K562 (cell line): ENCODE measurements around the gene FOXO3. TPM values are rescaled to one million over a fixed set of nuclear protein-coding genes. Genes with fewer than 3 reads are reported as not detected.

Source experiments
- ADNP ChIP-seq: fragments of 200-800 bp; sonication (Bioruptor generic); IDR thresholded peaks from 2 replicates; pipeline ENCODE4 v1.6.1; 2016; ENCODE audit warnings: missing genetic modification characterization, missing compliant biosample characterization
- CCAR2 ChIP-seq: fragments of 200-400 bp; formaldehyde crosslinking; IDR thresholded peaks from 2 replicates; pipeline ENCODE4 v1.6.1; 2017; ENCODE audit warnings: mild to moderate bottlenecking, low read depth, low read length
- CTBP1 ChIP-seq: fragments of 450-650 bp; IDR thresholded peaks from 2 replicates; pipeline ENCODE4 v1.6.1; 2016; ENCODE audit warnings: borderline replicate concordance
- RAD51 ChIP-seq: fragments of 450-650 bp; IDR thresholded peaks from 2 replicates; pipeline ENCODE4 v1.7.1; 2016; ENCODE audit warnings: low read depth, mild to moderate bottlenecking, borderline replicate concordance
- SAFB2 ChIP-seq: fragments of 200-400 bp; formaldehyde crosslinking; IDR thresholded peaks from 2 replicates; pipeline ENCODE4 v1.6.1; 2018; ENCODE audit warnings: borderline replicate concordance, low read length, low read depth, moderate library complexity; ENCODE audit not compliant: severe bottlenecking
- SMAD4 ChIP-seq: fragments of 250-450 bp; sonication (Bioruptor Pico); conservative IDR thresholded peaks from 2 replicates; pipeline ENCODE4 v1.8.0; 2021; ENCODE audit warnings: inconsistent platforms, mild to moderate bottlenecking, moderate library complexity
- TAL1 ChIP-seq: fragments of 450-650 bp; IDR thresholded peaks from 2 replicates; pipeline ENCODE4 v1.6.1; 2016; ENCODE audit warnings: mild to moderate bottlenecking
- polyA plus RNA-seq, 8 experiments: library from polyadenylated mRNA; depleted of rRNA in 4 of 8; stranded (reverse) in 5 of 8; unstranded in 3 of 8; fragments of >200 nt; fragmentation: Nextera tagmentation in 2 of 8; fragmentation: Illumina TruSeq in 1 of 8; extraction: Ambion mirVana in 2 of 8; extraction: Trizol in 1 of 8; gene quantifications; 2 replicates each; pipeline versions ENCODE4 v1.2.1 to v1.2.3, GENCODE V29; 2011 to 2014; ENCODE audit warnings: inconsistent platforms in 1 of 8, missing spikeins in 1 of 8
- total RNA-seq, 7 experiments: library from RNA; depleted of rRNA in 6 of 7; stranded (reverse); fragments of >200 nt in 6 of 7; fragmentation: Illumina TruSeq in 2 of 7; extraction: Trizol in 2 of 7; gene quantifications; 2 replicates each; pipeline versions ENCODE4 v1.2.1 to v1.2.3, GENCODE V29; 2011 to 2021; ENCODE audit warnings: low replicate concordance in 1 of 7
- TF ChIP-seq, protein P1 (sequence below): sonication (generic); formaldehyde crosslinking; IDR thresholded peaks from 2 replicates; pipeline ENCODE4 v1.8.1; 2023; ENCODE audit warnings: mild to moderate bottlenecking, missing genetic modification reagents
- TF ChIP-seq, protein P2 (sequence below): fragments of 450-650 bp; formaldehyde crosslinking; IDR thresholded peaks from 2 replicates; pipeline ENCODE4 v1.4.0; 2020; ENCODE audit warnings: mild to moderate bottlenecking, mixed read lengths
- TF ChIP-seq, protein P3 (sequence below): fragments of 250-450 bp; sonication (Bioruptor Pico); IDR thresholded peaks from 2 replicates; pipeline ENCODE4 v1.9.0; 2021; ENCODE audit warnings: mild to moderate bottlenecking, inconsistent platforms
- TF ChIP-seq, protein P4 (sequence below): sonication (generic); formaldehyde crosslinking; IDR thresholded peaks from 2 replicates; pipeline ENCODE4 v1.8.1; 2023; ENCODE audit warnings: mild to moderate bottlenecking, missing genetic modification reagents
- TF ChIP-seq, protein P5 (sequence below), 2 experiments: fragments of 450-650 bp; IDR thresholded peaks; 2 replicates each; pipeline ENCODE4 v1.6.1; 2018; ENCODE audit warnings: mild to moderate bottlenecking in 2 of 2, low read depth in 1 of 2; ENCODE audit not compliant: partially characterized antibody in 2 of 2

The FOXO3 gene
- total and polyA plus RNA-seq, 9 of the 15 experiments (the other 6 are each of a cell fraction or from before 2014, with no cell fraction given): 3.0 to 14.6 (median 6.0) TPM

DNA sequence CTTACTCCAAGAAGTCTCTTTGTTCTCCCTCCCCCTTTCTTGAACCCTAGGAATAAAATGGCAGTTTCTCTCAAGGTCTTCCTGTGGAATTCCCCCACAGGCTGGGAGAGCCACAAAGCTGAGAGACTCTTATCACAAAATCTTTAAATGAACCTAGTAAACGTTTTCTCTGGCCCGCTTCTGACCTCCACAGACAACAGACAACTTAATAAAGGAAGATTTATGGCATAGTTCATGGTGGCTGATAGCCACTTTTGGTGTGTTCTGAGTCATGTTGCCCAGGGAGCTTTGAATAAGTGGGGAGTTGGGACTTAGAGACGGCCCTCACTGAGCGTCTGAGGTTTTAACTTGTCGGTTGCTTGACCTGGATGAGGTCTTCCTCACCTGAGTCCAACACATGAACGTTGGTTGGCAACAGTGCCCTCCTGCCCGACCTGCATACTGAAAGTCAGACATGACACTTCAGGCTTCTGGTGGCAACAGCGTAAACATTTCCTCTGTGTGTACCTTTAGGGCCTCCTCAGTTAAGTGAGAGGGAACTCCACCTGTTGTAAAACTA, 124.1 kb downstream of the FOXO3 start (continued):
- TF ChIP-seq TAL1 (0 out of 2 replicates have a peak, but pooled peaks have one; percentile 3), RAD51 (no peak), ADNP (tag) (no peak), SAFB2 (no peak), CTBP1 (peak; percentile 70), SMAD4 (CRISPR knock-in tag) (0 out of 2 replicates have a peak, but pooled peaks have one; percentile 44), CCAR2 (no peak)
- TF ChIP-seq, protein P1, sequence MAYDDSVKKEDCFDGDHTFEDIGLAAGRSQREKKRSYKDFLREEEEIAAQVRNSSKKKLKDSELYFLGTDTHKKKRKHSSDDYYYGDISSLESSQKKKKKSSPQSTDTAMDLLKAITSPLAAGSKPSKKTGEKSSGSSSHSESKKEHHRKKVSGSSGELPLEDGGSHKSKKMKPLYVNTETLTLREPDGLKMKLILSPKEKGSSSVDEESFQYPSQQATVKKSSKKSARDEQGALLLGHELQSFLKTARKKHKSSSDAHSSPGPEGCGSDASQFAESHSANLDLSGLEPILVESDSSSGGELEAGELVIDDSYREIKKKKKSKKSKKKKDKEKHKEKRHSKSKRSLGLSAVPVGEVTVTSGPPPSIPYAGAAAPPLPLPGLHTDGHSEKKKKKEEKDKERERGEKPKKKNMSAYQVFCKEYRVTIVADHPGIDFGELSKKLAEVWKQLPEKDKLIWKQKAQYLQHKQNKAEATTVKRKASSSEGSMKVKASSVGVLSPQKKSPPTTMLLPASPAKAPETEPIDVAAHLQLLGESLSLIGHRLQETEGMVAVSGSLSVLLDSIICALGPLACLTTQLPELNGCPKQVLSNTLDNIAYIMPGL: no peak
- TF ChIP-seq, protein P2, sequence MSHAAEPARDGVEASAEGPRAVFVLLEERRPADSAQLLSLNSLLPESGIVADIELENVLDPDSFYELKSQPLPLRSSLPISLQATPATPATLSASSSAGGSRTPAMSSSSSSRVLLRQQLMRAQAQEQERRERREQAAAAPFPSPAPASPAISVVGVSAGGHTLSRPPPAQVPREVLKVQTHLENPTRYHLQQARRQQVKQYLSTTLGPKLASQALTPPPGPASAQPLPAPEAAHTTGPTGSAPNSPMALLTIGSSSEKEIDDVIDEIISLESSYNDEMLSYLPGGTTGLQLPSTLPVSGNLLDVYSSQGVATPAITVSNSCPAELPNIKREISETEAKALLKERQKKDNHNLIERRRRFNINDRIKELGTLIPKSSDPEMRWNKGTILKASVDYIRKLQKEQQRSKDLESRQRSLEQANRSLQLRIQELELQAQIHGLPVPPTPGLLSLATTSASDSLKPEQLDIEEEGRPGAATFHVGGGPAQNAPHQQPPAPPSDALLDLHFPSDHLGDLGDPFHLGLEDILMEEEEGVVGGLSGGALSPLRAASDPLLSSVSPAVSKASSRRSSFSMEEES (CRISPR knock-in tag): no peak
- TF ChIP-seq, protein P3, sequence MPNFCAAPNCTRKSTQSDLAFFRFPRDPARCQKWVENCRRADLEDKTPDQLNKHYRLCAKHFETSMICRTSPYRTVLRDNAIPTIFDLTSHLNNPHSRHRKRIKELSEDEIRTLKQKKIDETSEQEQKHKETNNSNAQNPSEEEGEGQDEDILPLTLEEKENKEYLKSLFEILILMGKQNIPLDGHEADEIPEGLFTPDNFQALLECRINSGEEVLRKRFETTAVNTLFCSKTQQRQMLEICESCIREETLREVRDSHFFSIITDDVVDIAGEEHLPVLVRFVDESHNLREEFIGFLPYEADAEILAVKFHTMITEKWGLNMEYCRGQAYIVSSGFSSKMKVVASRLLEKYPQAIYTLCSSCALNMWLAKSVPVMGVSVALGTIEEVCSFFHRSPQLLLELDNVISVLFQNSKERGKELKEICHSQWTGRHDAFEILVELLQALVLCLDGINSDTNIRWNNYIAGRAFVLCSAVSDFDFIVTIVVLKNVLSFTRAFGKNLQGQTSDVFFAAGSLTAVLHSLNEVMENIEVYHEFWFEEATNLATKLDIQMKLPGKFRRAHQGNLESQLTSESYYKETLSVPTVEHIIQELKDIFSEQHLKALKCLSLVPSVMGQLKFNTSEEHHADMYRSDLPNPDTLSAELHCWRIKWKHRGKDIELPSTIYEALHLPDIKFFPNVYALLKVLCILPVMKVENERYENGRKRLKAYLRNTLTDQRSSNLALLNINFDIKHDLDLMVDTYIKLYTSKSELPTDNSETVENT: no peak
- TF ChIP-seq, protein P4, sequence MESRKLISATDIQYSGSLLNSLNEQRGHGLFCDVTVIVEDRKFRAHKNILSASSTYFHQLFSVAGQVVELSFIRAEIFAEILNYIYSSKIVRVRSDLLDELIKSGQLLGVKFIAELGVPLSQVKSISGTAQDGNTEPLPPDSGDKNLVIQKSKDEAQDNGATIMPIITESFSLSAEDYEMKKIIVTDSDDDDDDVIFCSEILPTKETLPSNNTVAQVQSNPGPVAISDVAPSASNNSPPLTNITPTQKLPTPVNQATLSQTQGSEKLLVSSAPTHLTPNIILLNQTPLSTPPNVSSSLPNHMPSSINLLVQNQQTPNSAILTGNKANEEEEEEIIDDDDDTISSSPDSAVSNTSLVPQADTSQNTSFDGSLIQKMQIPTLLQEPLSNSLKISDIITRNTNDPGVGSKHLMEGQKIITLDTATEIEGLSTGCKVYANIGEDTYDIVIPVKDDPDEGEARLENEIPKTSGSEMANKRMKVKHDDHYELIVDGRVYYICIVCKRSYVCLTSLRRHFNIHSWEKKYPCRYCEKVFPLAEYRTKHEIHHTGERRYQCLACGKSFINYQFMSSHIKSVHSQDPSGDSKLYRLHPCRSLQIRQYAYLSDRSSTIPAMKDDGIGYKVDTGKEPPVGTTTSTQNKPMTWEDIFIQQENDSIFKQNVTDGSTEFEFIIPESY (CRISPR knock-in tag): no peak
- TF ChIP-seq, protein P5, sequence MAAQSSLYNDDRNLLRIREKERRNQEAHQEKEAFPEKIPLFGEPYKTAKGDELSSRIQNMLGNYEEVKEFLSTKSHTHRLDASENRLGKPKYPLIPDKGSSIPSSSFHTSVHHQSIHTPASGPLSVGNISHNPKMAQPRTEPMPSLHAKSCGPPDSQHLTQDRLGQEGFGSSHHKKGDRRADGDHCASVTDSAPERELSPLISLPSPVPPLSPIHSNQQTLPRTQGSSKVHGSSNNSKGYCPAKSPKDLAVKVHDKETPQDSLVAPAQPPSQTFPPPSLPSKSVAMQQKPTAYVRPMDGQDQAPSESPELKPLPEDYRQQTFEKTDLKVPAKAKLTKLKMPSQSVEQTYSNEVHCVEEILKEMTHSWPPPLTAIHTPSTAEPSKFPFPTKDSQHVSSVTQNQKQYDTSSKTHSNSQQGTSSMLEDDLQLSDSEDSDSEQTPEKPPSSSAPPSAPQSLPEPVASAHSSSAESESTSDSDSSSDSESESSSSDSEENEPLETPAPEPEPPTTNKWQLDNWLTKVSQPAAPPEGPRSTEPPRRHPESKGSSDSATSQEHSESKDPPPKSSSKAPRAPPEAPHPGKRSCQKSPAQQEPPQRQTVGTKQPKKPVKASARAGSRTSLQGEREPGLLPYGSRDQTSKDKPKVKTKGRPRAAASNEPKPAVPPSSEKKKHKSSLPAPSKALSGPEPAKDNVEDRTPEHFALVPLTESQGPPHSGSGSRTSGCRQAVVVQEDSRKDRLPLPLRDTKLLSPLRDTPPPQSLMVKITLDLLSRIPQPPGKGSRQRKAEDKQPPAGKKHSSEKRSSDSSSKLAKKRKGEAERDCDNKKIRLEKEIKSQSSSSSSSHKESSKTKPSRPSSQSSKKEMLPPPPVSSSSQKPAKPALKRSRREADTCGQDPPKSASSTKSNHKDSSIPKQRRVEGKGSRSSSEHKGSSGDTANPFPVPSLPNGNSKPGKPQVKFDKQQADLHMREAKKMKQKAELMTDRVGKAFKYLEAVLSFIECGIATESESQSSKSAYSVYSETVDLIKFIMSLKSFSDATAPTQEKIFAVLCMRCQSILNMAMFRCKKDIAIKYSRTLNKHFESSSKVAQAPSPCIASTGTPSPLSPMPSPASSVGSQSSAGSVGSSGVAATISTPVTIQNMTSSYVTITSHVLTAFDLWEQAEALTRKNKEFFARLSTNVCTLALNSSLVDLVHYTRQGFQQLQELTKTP (IDR thresholded peaks at IDR 0.05; ENCODE audit: low read depth in 1 of 2, partially characterized antibody in 2 of 2): no peak
